ENCODE results near the gene SEC22A. TPM values are rescaled to one million over a fixed set of nuclear protein-coding genes. Genes with fewer than 3 reads are reported as not detected.

SEC22A gene
- total and polyA plus RNA-seq, 2 donors (not counting 1 experiment from before 2014, with no cell fraction given) = 15.6 to 19.3 TPM

DNA sequence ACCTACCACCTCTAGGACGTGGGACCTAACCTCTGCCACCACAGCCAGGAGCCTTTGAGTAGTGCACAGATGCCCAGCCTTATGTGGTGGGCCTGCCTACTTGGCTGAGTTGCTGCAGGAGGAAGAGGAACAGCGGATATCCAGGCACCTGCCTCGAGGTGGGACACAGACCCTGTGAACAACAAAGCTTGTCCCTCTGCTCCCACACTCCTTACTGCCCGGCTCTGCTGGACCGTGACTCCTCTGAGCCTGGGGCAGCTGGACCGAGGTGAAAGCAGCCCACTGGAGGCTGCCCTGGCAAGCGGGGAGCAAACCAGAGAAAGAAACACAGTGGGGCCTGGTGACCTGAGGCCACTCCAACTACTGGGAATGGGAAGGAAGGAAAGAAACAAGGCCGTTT lies 97.8 kb downstream of the SEC22A start:
- no peaks in the 10 kb centered on the region for H3K79me2 ChIP-seq (ENCODE audit: control insufficient read depth, insufficient read depth, low read length)
- no peaks in the 10 kb centered on the region for H4K20me1 ChIP-seq (ENCODE audit: control insufficient read depth, insufficient read depth, low read length, poor library complexity, severe bottlenecking)
- no peak overlapping the region for H3K27ac ChIP-seq (ENCODE audit: low read length in 2 of 2)
- WGBS (ENCODE audit: insufficient coverage) = 75% methylated on average over 7 of the region's 8 CpGs
- H3K4me2 ChIP-seq (replicated peaks; ENCODE audit: low read depth, low read length, poor library complexity, severe bottlenecking) = no peak overlapping the region
- peaks cover 0 to 3% (median 0%) of the 10 kb centered on the region in 3 donors for H3K9me3 ChIP-seq (ENCODE audit: control extremely low read depth in 1 of 3, control insufficient read depth in 2 of 3, insufficient read depth in 1 of 3, low read length in 2 of 3)
- Mint-ChIP-seq H3K9me3 (ENCODE audit: insufficient read depth) (no peaks in the 10 kb centered on the region), H3K4me1 (peaks cover 5% of the 10 kb centered on the region), H3K27me3 (peaks cover 4% of the 10 kb centered on the region), H3K4me3 (no peak overlapping the region), H3K27ac (no peak overlapping the region)
- H3K4me1 ChIP-seq (ENCODE audit: control insufficient read depth in 2 of 2, insufficient read depth in 2 of 2, low read length in 2 of 2) = no peaks in the 10 kb centered on the region
- intact Hi-C loops (cut with micrococcal nuclease) = no loop called here
- ATAC-seq (ENCODE audit: low read depth) (no peak), DNase-seq (no peak)
- H3K36me3 ChIP-seq (replicated peaks in 1 of 2; ENCODE audit: control extremely low read depth in 1 of 2, control insufficient read depth in 1 of 2, extremely low read depth in 1 of 2, insufficient read depth in 2 of 2, low read length in 1 of 2) = no peaks in the 10 kb centered on the region
- ChIA-PET POLR2A (no interaction called here), CTCF (interaction anchor here (0.6 kb wide), 1 partner anchor 1664 kb away, joined by 4 read pairs; no protein-coding TSS in a partner anchor)
- TF ChIP-seq, protein P1, sequence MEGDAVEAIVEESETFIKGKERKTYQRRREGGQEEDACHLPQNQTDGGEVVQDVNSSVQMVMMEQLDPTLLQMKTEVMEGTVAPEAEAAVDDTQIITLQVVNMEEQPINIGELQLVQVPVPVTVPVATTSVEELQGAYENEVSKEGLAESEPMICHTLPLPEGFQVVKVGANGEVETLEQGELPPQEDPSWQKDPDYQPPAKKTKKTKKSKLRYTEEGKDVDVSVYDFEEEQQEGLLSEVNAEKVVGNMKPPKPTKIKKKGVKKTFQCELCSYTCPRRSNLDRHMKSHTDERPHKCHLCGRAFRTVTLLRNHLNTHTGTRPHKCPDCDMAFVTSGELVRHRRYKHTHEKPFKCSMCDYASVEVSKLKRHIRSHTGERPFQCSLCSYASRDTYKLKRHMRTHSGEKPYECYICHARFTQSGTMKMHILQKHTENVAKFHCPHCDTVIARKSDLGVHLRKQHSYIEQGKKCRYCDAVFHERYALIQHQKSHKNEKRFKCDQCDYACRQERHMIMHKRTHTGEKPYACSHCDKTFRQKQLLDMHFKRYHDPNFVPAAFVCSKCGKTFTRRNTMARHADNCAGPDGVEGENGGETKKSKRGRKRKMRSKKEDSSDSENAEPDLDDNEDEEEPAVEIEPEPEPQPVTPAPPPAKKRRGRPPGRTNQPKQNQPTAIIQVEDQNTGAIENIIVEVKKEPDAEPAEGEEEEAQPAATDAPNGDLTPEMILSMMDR (IDR thresholded peaks at IDR 0.05) = no peak
- no peak for TF ChIP-seq EZH2 (IDR thresholded peaks at IDR 0.05; ENCODE audit: borderline replicate concordance, insufficient read depth, low read depth, low read length, poor library complexity, severe bottlenecking)
- H2AFZ ChIP-seq (ENCODE audit: insufficient read depth, low read depth, low read length, poor library complexity, severe bottlenecking) = no peak overlapping the region
- no peaks in the 10 kb centered on the region for H3K27me3 ChIP-seq (replicated peaks in 1 of 4; ENCODE audit: control extremely low read depth in 1 of 4, control insufficient read depth in 3 of 4, insufficient read depth in 4 of 4, low read length in 3 of 4)
- H3K4me3 ChIP-seq (ENCODE audit: control extremely low read depth in 1 of 5, extremely low read depth in 1 of 5, insufficient read depth in 1 of 5, low read depth in 2 of 5, low read length in 4 of 5) = no peak overlapping the region
- no peak overlapping the region for H3K9ac ChIP-seq (ENCODE audit: low read length)

DNA sequence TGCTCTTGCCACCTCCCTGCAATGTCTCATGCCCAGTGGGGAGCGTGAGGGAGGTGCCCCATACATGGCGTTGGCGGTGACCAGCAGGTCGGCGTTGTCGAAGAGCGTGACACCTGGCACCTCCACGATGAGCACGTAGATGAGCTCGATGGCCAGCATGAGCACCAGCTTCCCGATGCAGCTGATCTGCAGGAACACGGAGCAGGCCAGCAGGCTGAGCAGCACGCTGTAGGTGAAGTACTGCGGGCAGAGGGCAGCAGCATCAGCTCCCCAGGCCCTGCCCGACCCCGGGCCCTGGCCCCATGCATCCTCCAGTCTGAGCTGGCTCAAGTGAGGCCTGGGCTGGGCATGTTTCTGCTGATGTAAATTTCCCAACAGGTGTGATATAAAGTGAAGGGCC lies 98.3 kb downstream of the SEC22A start:
- peaks cover 5% of the 10 kb centered on the region for H3K4me1 Mint-ChIP-seq
- no peak overlapping the region for H3K4me3 Mint-ChIP-seq
- no peaks in the 10 kb centered on the region for H3K27me3 ChIP-seq (replicated peaks in 1 of 4; ENCODE audit: control extremely low read depth in 1 of 4, control insufficient read depth in 3 of 4, insufficient read depth in 4 of 4, low read length in 3 of 4)
- no peaks in the 10 kb centered on the region for H3K9me3 Mint-ChIP-seq (ENCODE audit: insufficient read depth)
- H3K4me2 ChIP-seq (replicated peaks; ENCODE audit: low read depth, low read length, poor library complexity, severe bottlenecking) = no peak overlapping the region
- H3K9ac ChIP-seq (ENCODE audit: low read length) = no peak overlapping the region
- H3K27ac ChIP-seq (ENCODE audit: low read length in 2 of 2) = no peak overlapping the region
- H3K4me3 ChIP-seq (ENCODE audit: control extremely low read depth in 1 of 5, extremely low read depth in 1 of 5, insufficient read depth in 1 of 5, low read depth in 2 of 5, low read length in 4 of 5) = no peak overlapping the region
- peaks cover 0 to 5% (median 0%) of the 10 kb centered on the region in 3 donors for H3K9me3 ChIP-seq (ENCODE audit: control extremely low read depth in 1 of 3, control insufficient read depth in 2 of 3, insufficient read depth in 1 of 3, low read length in 2 of 3)
- WGBS (ENCODE audit: insufficient coverage) = 92% methylated on average over 16 of the region's 16 CpGs
- H2AFZ ChIP-seq (ENCODE audit: insufficient read depth, low read depth, low read length, poor library complexity, severe bottlenecking) = no peak overlapping the region
- no peaks in the 10 kb centered on the region for H3K4me1 ChIP-seq (ENCODE audit: control insufficient read depth in 2 of 2, insufficient read depth in 2 of 2, low read length in 2 of 2)
- H3K27me3 Mint-ChIP-seq = peaks cover 4% of the 10 kb centered on the region
- intact Hi-C loops (cut with micrococcal nuclease) = no loop called here
- TF ChIP-seq EZH2 (IDR thresholded peaks at IDR 0.05; ENCODE audit: borderline replicate concordance, insufficient read depth, low read depth, low read length, poor library complexity, severe bottlenecking) = no peak
- TF ChIP-seq, protein P1 (IDR thresholded peaks at IDR 0.05) = no peak
- CTCF ChIA-PET = interaction anchor here (0.6 kb wide), 1 partner anchor 1665 kb away, joined by 4 read pairs; no protein-coding TSS in a partner anchor
- no peaks in the 10 kb centered on the region for H3K36me3 ChIP-seq (replicated peaks in 1 of 2; ENCODE audit: control extremely low read depth in 1 of 2, control insufficient read depth in 1 of 2, extremely low read depth in 1 of 2, insufficient read depth in 2 of 2, low read length in 1 of 2)
- DNase-seq = no peak
- ATAC-seq (ENCODE audit: low read depth) = no peak
- no peak overlapping the region for H3K27ac Mint-ChIP-seq
- H4K20me1 ChIP-seq (ENCODE audit: control insufficient read depth, insufficient read depth, low read length, poor library complexity, severe bottlenecking) = no peaks in the 10 kb centered on the region
- POLR2A ChIA-PET = no interaction called here
- H3K79me2 ChIP-seq (ENCODE audit: control insufficient read depth, insufficient read depth, low read length) = no peaks in the 10 kb centered on the region

Data from B cell (primary cell).